ENCODE data around the gene ST6GALNAC2. TPM values are rescaled to one million over a fixed set of nuclear protein-coding genes. Genes with fewer than 3 reads are reported as not detected.

Gene ST6GALNAC2
- total and polyA plus RNA-seq, 2 experiments from 2014 or later = 0.31 TPM; not detected in 1

DNA sequence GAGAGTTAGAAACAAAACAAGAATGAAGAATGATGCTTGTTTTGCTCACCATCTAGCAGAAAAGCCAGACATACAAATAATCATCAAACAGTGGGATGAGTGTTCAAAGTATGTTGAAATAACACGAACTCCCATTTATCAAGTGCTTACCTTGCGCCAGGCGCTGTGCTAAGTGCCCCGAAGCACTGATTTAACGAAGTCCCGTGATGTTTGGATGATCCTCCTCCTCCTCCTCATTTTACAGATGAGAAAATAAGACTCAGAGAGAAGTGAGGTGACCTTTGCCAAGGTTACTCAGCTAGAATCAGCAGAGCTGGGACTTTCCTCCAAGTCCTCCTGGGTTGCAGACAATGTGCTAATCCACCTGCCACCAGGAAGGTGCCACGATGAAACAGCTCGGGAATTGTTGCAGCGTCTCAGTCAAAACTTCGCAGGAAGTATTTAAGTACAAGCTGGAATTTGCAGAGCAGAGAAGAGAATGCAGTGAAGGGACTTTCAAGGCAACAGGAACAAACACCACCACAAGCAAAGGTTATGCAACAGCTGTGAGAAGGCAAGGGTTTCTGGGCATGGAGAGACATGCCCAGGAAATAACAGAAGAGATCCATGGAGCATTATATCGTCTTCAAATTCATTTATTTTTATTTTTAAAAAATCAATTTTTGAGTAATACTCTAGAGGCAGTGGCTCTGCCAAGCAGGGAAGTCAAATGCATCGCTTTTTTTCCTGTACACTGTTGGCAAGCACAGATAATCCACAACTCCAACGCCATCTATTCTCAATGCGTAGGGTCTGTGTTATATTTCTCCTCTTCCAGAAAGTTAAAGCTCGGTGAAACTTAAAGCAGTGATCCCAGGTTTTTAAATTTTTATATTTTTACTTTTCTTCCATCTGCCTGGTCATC lies 34.7 kb downstream of the ST6GALNAC2 start:
- Mint-ChIP-seq H3K9me3 (no peaks in the 10 kb centered on the region), H3K27ac (peak overlapping the region; percentile 2; the same call in 1 of the 2 replicates)

More for the DNA sequence above, 34.7 kb downstream of the ST6GALNAC2 start:
- Histone ChIP-seq H3K9me2 (ENCODE audit: insufficient read depth) (no peaks in the 10 kb centered on the region), H3K4me2 (no peak overlapping the region), H3K27ac (ENCODE audit: low read depth) (peak overlapping the region; percentile 34), H3K4me1 (ENCODE audit: insufficient read depth) (0 out of 2 replicates have a peak, but pooled peaks cover 7% of the 10 kb centered on the region), H3K4me3 (no peak overlapping the region), H4K20me1 (replicated peaks; ENCODE audit: insufficient read depth) (no peaks in the 10 kb centered on the region), H3K36me3 (ENCODE audit: insufficient read depth) (no peaks in the 10 kb centered on the region), H3F3A (replicated peaks; ENCODE audit: low read depth) (no peaks in the 10 kb centered on the region; the same call in 1 of the 2 replicates), H2AFZ (no peak overlapping the region), H3K27me3 (ENCODE audit: insufficient read depth) (no peaks in the 10 kb centered on the region), H3K79me2 (replicated peaks; ENCODE audit: insufficient read depth) (no peaks in the 10 kb centered on the region)
- ATAC-seq (no peak), DNase-seq (ENCODE audit: low spot score) (peak; percentile 50)
- H3K36me3 Mint-ChIP-seq (ENCODE audit: low read depth) = no peaks in the 10 kb centered on the region
- peaks cover 14% of the 10 kb centered on the region for H3K4me1 Mint-ChIP-seq
- H3K4me3 Mint-ChIP-seq = no peak overlapping the region
- H3K27me3 Mint-ChIP-seq (ENCODE audit: insufficient read depth, low read depth, poor library complexity) = peaks cover 7% of the 10 kb centered on the region
- TF ChIP-seq ZNF114 (CRISPR knock-in tag; IDR thresholded peaks at IDR 0.05) (no peak), JUNB (IDR thresholded peaks at IDR 0.05; ENCODE audit: unreplicated experiment) (no peak), POLR2AphosphoS5 (IDR thresholded peaks at IDR 0.05; ENCODE audit: low read depth) (no peak), STAT1 (IDR thresholded peaks at IDR 0.05; ENCODE audit: unreplicated experiment) (no peak), EZH2 (IDR thresholded peaks at IDR 0.05; ENCODE audit: low read depth, unreplicated experiment) (no peak), ZNF331 (CRISPR knock-in tag; IDR thresholded peaks at IDR 0.05; ENCODE audit: low read depth) (no peak), CREB1 (CRISPR knock-in tag; IDR thresholded peaks at IDR 0.05; ENCODE audit: low read depth) (no peak)
- TF ChIP-seq, protein P1, sequence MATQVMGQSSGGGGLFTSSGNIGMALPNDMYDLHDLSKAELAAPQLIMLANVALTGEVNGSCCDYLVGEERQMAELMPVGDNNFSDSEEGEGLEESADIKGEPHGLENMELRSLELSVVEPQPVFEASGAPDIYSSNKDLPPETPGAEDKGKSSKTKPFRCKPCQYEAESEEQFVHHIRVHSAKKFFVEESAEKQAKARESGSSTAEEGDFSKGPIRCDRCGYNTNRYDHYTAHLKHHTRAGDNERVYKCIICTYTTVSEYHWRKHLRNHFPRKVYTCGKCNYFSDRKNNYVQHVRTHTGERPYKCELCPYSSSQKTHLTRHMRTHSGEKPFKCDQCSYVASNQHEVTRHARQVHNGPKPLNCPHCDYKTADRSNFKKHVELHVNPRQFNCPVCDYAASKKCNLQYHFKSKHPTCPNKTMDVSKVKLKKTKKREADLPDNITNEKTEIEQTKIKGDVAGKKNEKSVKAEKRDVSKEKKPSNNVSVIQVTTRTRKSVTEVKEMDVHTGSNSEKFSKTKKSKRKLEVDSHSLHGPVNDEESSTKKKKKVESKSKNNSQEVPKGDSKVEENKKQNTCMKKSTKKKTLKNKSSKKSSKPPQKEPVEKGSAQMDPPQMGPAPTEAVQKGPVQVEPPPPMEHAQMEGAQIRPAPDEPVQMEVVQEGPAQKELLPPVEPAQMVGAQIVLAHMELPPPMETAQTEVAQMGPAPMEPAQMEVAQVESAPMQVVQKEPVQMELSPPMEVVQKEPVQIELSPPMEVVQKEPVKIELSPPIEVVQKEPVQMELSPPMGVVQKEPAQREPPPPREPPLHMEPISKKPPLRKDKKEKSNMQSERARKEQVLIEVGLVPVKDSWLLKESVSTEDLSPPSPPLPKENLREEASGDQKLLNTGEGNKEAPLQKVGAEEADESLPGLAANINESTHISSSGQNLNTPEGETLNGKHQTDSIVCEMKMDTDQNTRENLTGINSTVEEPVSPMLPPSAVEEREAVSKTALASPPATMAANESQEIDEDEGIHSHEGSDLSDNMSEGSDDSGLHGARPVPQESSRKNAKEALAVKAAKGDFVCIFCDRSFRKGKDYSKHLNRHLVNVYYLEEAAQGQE (IDR thresholded peaks at IDR 0.05; ENCODE audit: unreplicated experiment) = no peak
- TF ChIP-seq, protein P2, sequence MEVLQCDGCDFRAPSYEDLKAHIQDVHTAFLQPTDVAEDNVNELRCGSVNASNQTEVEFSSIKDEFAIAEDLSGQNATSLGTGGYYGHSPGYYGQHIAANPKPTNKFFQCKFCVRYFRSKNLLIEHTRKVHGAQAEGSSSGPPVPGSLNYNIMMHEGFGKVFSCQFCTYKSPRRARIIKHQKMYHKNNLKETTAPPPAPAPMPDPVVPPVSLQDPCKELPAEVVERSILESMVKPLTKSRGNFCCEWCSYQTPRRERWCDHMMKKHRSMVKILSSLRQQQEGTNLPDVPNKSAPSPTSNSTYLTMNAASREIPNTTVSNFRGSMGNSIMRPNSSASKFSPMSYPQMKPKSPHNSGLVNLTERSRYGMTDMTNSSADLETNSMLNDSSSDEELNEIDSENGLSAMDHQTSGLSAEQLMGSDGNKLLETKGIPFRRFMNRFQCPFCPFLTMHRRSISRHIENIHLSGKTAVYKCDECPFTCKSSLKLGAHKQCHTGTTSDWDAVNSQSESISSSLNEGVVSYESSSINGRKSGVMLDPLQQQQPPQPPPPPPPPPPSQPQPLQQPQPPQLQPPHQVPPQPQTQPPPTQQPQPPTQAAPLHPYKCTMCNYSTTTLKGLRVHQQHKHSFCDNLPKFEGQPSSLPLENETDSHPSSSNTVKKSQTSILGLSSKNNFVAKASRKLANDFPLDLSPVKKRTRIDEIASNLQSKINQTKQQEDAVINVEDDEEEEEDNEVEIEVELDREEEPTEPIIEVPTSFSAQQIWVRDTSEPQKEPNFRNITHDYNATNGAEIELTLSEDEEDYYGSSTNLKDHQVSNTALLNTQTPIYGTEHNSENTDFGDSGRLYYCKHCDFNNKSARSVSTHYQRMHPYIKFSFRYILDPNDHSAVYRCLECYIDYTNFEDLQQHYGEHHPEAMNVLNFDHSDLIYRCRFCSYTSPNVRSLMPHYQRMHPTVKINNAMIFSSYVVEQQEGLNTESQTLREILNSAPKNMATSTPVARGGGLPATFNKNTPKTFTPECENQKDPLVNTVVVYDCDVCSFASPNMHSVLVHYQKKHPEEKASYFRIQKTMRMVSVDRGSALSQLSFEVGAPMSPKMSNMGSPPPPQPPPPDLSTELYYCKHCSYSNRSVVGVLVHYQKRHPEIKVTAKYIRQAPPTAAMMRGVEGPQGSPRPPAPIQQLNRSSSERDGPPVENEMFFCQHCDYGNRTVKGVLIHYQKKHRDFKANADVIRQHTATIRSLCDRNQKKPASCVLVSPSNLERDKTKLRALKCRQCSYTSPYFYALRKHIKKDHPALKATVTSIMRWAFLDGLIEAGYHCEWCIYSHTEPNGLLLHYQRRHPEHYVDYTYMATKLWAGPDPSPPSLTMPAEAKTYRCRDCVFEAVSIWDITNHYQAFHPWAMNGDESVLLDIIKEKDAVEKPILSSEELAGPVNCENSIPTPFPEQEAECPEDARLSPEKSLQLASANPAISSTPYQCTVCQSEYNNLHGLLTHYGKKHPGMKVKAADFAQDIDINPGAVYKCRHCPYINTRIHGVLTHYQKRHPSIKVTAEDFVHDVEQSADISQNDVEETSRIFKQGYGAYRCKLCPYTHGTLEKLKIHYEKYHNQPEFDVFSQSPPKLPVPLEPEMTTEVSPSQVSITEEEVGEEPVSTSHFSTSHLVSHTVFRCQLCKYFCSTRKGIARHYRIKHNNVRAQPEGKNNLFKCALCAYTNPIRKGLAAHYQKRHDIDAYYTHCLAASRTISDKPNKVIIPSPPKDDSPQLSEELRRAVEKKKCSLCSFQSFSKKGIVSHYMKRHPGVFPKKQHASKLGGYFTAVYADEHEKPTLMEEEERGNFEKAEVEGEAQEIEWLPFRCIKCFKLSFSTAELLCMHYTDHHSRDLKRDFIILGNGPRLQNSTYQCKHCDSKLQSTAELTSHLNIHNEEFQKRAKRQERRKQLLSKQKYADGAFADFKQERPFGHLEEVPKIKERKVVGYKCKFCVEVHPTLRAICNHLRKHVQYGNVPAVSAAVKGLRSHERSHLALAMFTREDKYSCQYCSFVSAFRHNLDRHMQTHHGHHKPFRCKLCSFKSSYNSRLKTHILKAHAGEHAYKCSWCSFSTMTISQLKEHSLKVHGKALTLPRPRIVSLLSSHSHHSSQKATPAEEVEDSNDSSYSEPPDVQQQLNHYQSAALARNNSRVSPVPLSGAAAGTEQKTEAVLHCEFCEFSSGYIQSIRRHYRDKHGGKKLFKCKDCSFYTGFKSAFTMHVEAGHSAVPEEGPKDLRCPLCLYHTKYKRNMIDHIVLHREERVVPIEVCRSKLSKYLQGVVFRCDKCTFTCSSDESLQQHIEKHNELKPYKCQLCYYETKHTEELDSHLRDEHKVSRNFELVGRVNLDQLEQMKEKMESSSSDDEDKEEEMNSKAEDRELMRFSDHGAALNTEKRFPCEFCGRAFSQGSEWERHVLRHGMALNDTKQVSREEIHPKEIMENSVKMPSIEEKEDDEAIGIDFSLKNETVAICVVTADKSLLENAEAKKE (CRISPR knock-in tag; IDR thresholded peaks at IDR 0.05) = no peak

Measured in GM23338 (cell line).